Measurements from ENCODE around the gene CCR3.
"Not testable (repeated sequence)": the region's sequence is repeated elsewhere in the genome, so short reads cannot be mapped to it uniquely, and the experiment has no call there.

The CCR3 gene

GRCh38 chr3:46242120-46242519, at the start of gene CCR3:
CCR3 (plus strand) TSS chr3:46242460; CDS start chr3:46265159, 22,699 bp downstream.
- DNase-seq (ENCODE audit: low spot score) = no peak

GRCh38 chr3:46192939-46193338, 49.3 kb upstream of the CCR3 start:
- no peak for DNase-seq (ENCODE audit: low spot score)

- DNase-seq (ENCODE audit: low spot score) = no peak
Measured at GRCh38 chr3:46193436-46193835, 48.8 kb upstream of the CCR3 start.

GRCh38 chr3:46194868-46195553, 47.2 kb upstream of the CCR3 start:
- no peak for DNase-seq (ENCODE audit: low spot score)

GRCh38 chr3:46196261-46196957, 45.9 kb upstream of the CCR3 start:
- no peak for DNase-seq (ENCODE audit: low spot score)

- no peak for DNase-seq (ENCODE audit: low spot score)
Measured at GRCh38 chr3:46200211-46200610, 42.0 kb upstream of the CCR3 start.

GRCh38 chr3:46200790-46201189, 41.5 kb upstream of the CCR3 start:
- DNase-seq (ENCODE audit: low spot score) = no peak

- no peak for DNase-seq (ENCODE audit: low spot score)
Measured at GRCh38 chr3:46202535-46202934, 39.7 kb upstream of the CCR3 start.

- DNase-seq (ENCODE audit: low spot score) = no peak
Measured at GRCh38 chr3:46203681-46204080, 38.6 kb upstream of the CCR3 start.

GRCh38 chr3:46205286-46205960, 36.8 kb upstream of the CCR3 start:
- DNase-seq (ENCODE audit: low spot score) = no peak

GRCh38 chr3:46206282-46207015, 35.8 kb upstream of the CCR3 start:
- no peak for DNase-seq (ENCODE audit: low spot score)

- DNase-seq (ENCODE audit: low spot score) = not testable (repeated sequence)
Measured at GRCh38 chr3:46207514-46207913, 34.7 kb upstream of the CCR3 start.

- peak; percentile 47 for DNase-seq (ENCODE audit: low spot score)
Measured at GRCh38 chr3:46208167-46208704, 34.0 kb upstream of the CCR3 start, which contains the start of gene CCR1. CCR1 (minus strand) TSS chr3:46208313; CDS start chr3:46204313, 4,000 bp downstream.

- no peak for DNase-seq (ENCODE audit: low spot score)
Measured at GRCh38 chr3:46209053-46209452, 33.2 kb upstream of the CCR3 start.

GRCh38 chr3:46209746-46210470, 32.4 kb upstream of the CCR3 start:
- DNase-seq (ENCODE audit: low spot score) = no peak

GRCh38 chr3:46212101-46212500, 30.2 kb upstream of the CCR3 start:
- DNase-seq (ENCODE audit: low spot score) = no peak

GRCh38 chr3:46213201-46213600, 29.1 kb upstream of the CCR3 start:
- DNase-seq (ENCODE audit: low spot score) = no peak

GRCh38 chr3:46214751-46215352, 27.4 kb upstream of the CCR3 start:
- no peak for DNase-seq (ENCODE audit: low spot score)

- DNase-seq (ENCODE audit: low spot score) = no peak
Measured at GRCh38 chr3:46215810-46216414, 26.3 kb upstream of the CCR3 start.

GRCh38 chr3:46218196-46218709, 24.0 kb upstream of the CCR3 start:
- DNase-seq (ENCODE audit: low spot score) = no peak
